H1 (cell line): ENCODE results near the gene PRKAR1B. TPM values are rescaled to one million over a fixed set of nuclear protein-coding genes. Genes with fewer than 3 reads are reported as not detected.

Source experiments
- CTCF ChIA-PET: fragments of 300-600 bp; sonication (Branson Sonifier 250); formaldehyde crosslinking; loops from one replicate; lab custom pipeline; 2021; ENCODE audit not compliant: partially characterized antibody; lab: Charles Lee
- POLR2A ChIA-PET: fragments of 300-600 bp; sonication (Branson Sonifier 250); formaldehyde crosslinking; loops from one replicate; lab custom pipeline; 2021; ENCODE audit warnings: inconsistent platforms; ENCODE audit not compliant: partially characterized antibody; lab: Charles Lee
- DNase-seq, 2 experiments: peaks; one replicate each; pipeline versions ENCODE4 v3.0.0 to v3.0.0-alpha.2; 2010 to 2022; ENCODE audit warnings: low spot score in 2 of 2, low read depth in 1 of 2, mixed read lengths in 1 of 2
- FAIRE-seq: peaks from 2 replicates; lab custom pipeline; 2011; peaks lifted over from hg19 to GRCh38; lab: Jason Lieb, UNC
- H2AFZ ChIP-seq: 2 replicates; pipeline ENCODE4 v1.8.1; 2012; ENCODE audit warnings: low read length, inconsistent platforms
- H2AK5ac ChIP-seq: 2 replicates; pipeline ENCODE4 v1.6.1; 2013; ENCODE audit warnings: low read depth, low read length
- H2BK120ac ChIP-seq: replicated peaks from 2 replicates; pipeline ENCODE3; 2013; ENCODE audit warnings: low read depth, low read length, inconsistent platforms
- H2BK12ac ChIP-seq: 2 replicates; pipeline ENCODE4 v1.6.1; 2013; ENCODE audit warnings: low read depth, low read length
- H2BK15ac ChIP-seq: 2 replicates; pipeline ENCODE4 v1.6.1; 2013; ENCODE audit warnings: low read length
- H2BK20ac ChIP-seq: 2 replicates; pipeline ENCODE4 v1.6.1; 2013; ENCODE audit warnings: low read length
- H2BK5ac ChIP-seq: 2 replicates; pipeline ENCODE4 v1.6.1; 2013; ENCODE audit warnings: low read depth, low read length
- H3K14ac ChIP-seq: 2 replicates; pipeline ENCODE4 v1.6.1; 2013; ENCODE audit warnings: inconsistent platforms; ENCODE audit not compliant: insufficient read length
- H3K18ac ChIP-seq: 2 replicates; pipeline ENCODE4 v1.6.1; 2013; ENCODE audit warnings: low read length; ENCODE audit errors: extremely low read depth
- H3K23ac ChIP-seq: 2 replicates; pipeline ENCODE4 v1.6.1; 2013; ENCODE audit warnings: inconsistent platforms; ENCODE audit not compliant: insufficient read length
- H3K23me2 ChIP-seq: 2 replicates; pipeline ENCODE4 v1.6.1; 2013; ENCODE audit warnings: low read depth, low read length
- H3K27ac ChIP-seq: 2 replicates; pipeline ENCODE4 v1.6.1; 2011; ENCODE audit warnings: low read depth, low read length, inconsistent platforms
- H3K27me3 ChIP-seq, 4 experiments: replicated peaks in 1 of 4; 1 replicate in 1 of 4; 2 replicates in 3 of 4; pipeline versions ENCODE4 v1.6.1 to v1.8.1; 2011 to 2013; ENCODE audit warnings: low read length in 3 of 4, mild to moderate bottlenecking in 3 of 4, inconsistent platforms in 2 of 4, mixed read lengths in 2 of 4, moderate library complexity in 1 of 4; ENCODE audit not compliant: control insufficient read depth in 3 of 4, insufficient read depth in 3 of 4; ENCODE audit errors: extremely low read depth in 1 of 4
- H3K36me3 ChIP-seq, 4 experiments: 2 replicates each; pipeline versions ENCODE4 v1.6.1 to v1.8.1; 2011 to 2013; ENCODE audit warnings: mild to moderate bottlenecking in 4 of 4, low read length in 3 of 4, moderate library complexity in 2 of 4, control low read depth in 1 of 4, inconsistent platforms in 1 of 4; ENCODE audit not compliant: insufficient read depth in 4 of 4, control insufficient read depth in 2 of 4
- H3K4ac ChIP-seq: replicated peaks from 2 replicates; pipeline ENCODE3; 2013; ENCODE audit warnings: low read length, low read depth, mixed read lengths, inconsistent platforms; ENCODE audit not compliant: insufficient read length
- H3K4me1 ChIP-seq, 4 experiments: replicated peaks in 1 of 4; 1 replicate in 1 of 4; 2 replicates in 3 of 4; pipeline versions ENCODE4 v1.6.1 to v1.8.1; 2011 to 2013; ENCODE audit warnings: low read length in 3 of 4, inconsistent platforms in 2 of 4, mixed read lengths in 1 of 4; ENCODE audit not compliant: insufficient read depth in 4 of 4, control insufficient read depth in 3 of 4
- H3K4me2 ChIP-seq, 2 experiments: 2 replicates each; pipeline versions ENCODE4 v1.6.1 to v1.8.1; 2011 to 2013; ENCODE audit warnings: low read depth in 2 of 2, low read length in 2 of 2, control low read depth in 1 of 2, inconsistent platforms in 1 of 2, mild to moderate bottlenecking in 1 of 2; ENCODE audit not compliant: insufficient read depth in 1 of 2
- H3K4me3 ChIP-seq, 4 experiments: fragments of 200-600, 300-600 bp in 1 of 4; sonication (generic), shearing (Covaris generic), sonication (Bioruptor Twin) in 1 of 4; 2 replicates each; pipeline versions ENCODE4 v1.5.1 to v1.8.1; 2011 to 2016; ENCODE audit warnings: low read length in 4 of 4, low read depth in 3 of 4, control low read depth in 2 of 4, inconsistent platforms in 2 of 4, mild to moderate bottlenecking in 2 of 4, mixed read lengths in 1 of 4, moderate library complexity in 1 of 4; ENCODE audit not compliant: insufficient read depth in 2 of 4; ENCODE audit errors: extremely low read depth in 1 of 4
- H3K56ac ChIP-seq: replicated peaks from 2 replicates; pipeline ENCODE3; 2013; ENCODE audit warnings: low read depth, mild to moderate bottlenecking, mixed read lengths, low read length, inconsistent platforms; ENCODE audit not compliant: insufficient read length
- H3K79me1 ChIP-seq: 2 replicates; pipeline ENCODE4 v1.6.1; 2013; ENCODE audit warnings: low read depth, low read length, control low read depth
- H3K79me2 ChIP-seq, 2 experiments: 2 replicates each; pipeline versions ENCODE4 v1.6.1 to v1.8.1; 2012 to 2013; ENCODE audit warnings: low read length in 2 of 2, mild to moderate bottlenecking in 2 of 2, inconsistent platforms in 1 of 2; ENCODE audit not compliant: insufficient read depth in 2 of 2, control insufficient read depth in 1 of 2
- H3K9ac ChIP-seq, 4 experiments: replicated peaks in 1 of 4; 1 replicate in 1 of 4; 2 replicates in 3 of 4; pipeline versions ENCODE4 v1.6.1 to v1.8.1; 2011 to 2013; ENCODE audit warnings: low read depth in 3 of 4, low read length in 3 of 4, control low read depth in 2 of 4, mild to moderate bottlenecking in 2 of 4, moderate library complexity in 2 of 4, inconsistent platforms in 1 of 4; ENCODE audit errors: extremely low read depth in 1 of 4
- H3K9me3 ChIP-seq, 2 experiments: 2 replicates each; pipeline versions ENCODE4 v1.6.1 to v1.8.1; 2012 to 2013; ENCODE audit warnings: mild to moderate bottlenecking in 2 of 2, moderate library complexity in 2 of 2, control low read depth in 1 of 2, inconsistent platforms in 1 of 2, low read depth in 1 of 2, low read length in 1 of 2, mixed read lengths in 1 of 2; ENCODE audit not compliant: insufficient read depth in 2 of 2
- H4K20me1 ChIP-seq, 2 experiments: replicated peaks in 1 of 2; 2 replicates each; pipeline versions ENCODE3 to v1.8.1; 2011 to 2013; ENCODE audit warnings: inconsistent platforms in 2 of 2, low read length in 2 of 2, mild to moderate bottlenecking in 1 of 2; ENCODE audit not compliant: insufficient read depth in 2 of 2, control insufficient read depth in 1 of 2
- H4K5ac ChIP-seq: 2 replicates; pipeline ENCODE4 v1.6.1; 2013; ENCODE audit warnings: low read length, low read depth, mixed read lengths, inconsistent platforms; ENCODE audit not compliant: insufficient read length
- H4K8ac ChIP-seq: 2 replicates; pipeline ENCODE4 v1.8.0; 2013; ENCODE audit warnings: mild to moderate bottlenecking, moderate library complexity, low read length, inconsistent platforms; ENCODE audit not compliant: insufficient read depth; ENCODE audit errors: extremely low read depth
- H4K91ac ChIP-seq: replicated peaks from 2 replicates; pipeline ENCODE3; 2013; ENCODE audit warnings: low read length, mixed read lengths, inconsistent platforms; ENCODE audit not compliant: insufficient read length
- BCL11A ChIP-seq, 2 experiments: IDR thresholded peaks; one replicate each; pipeline ENCODE4 v1.6.1; 2011; ENCODE audit warnings: low read depth in 2 of 2, low read length in 2 of 2, mild to moderate bottlenecking in 2 of 2
- CBX8 ChIP-seq: fragments of 300-800, 300-1000 bp; sonication (generic); IDR thresholded peaks from 2 replicates; pipeline ENCODE4 v1.7.1; 2016; ENCODE audit warnings: low read depth, low read length, borderline replicate concordance
- HDAC2 ChIP-seq, 2 experiments: fragments of 300-600 bp in 1 of 2; sonication (generic) in 1 of 2; IDR thresholded peaks; 2 replicates each; pipeline ENCODE4 v1.6.1; 2011 to 2012; ENCODE audit warnings: low read depth in 2 of 2, low read length in 2 of 2, mild to moderate bottlenecking in 2 of 2, moderate library complexity in 2 of 2, borderline replicate concordance in 1 of 2, inconsistent platforms in 1 of 2
- HDAC6 ChIP-seq: IDR thresholded peaks from one replicate; pipeline ENCODE4 v1.7.1; 2012; ENCODE audit warnings: low read depth, mild to moderate bottlenecking, inconsistent platforms, low read length, moderate library complexity
- JUN ChIP-seq: IDR thresholded peaks from 2 replicates; pipeline ENCODE4 v1.6.1; 2011; ENCODE audit warnings: low read depth, mild to moderate bottlenecking, improper control_type of control experiment, low read length
- NRF1 ChIP-seq: IDR thresholded peaks from 2 replicates; pipeline ENCODE4 v1.6.1; 2011; ENCODE audit warnings: mild to moderate bottlenecking, low read depth, low read length, improper control_type of control experiment
- SIRT6 ChIP-seq: IDR thresholded peaks from one replicate; pipeline ENCODE4 v1.7.1; 2012; ENCODE audit warnings: low read length, inconsistent platforms
- SP2 ChIP-seq: IDR thresholded peaks from 2 replicates; pipeline ENCODE4 v1.6.1; 2012; ENCODE audit warnings: mild to moderate bottlenecking, low read length, inconsistent platforms
- SP4 ChIP-seq: IDR thresholded peaks from 2 replicates; pipeline ENCODE4 v1.6.1; 2012; ENCODE audit warnings: low read length, inconsistent platforms
- SRF ChIP-seq: IDR thresholded peaks from 2 replicates; pipeline ENCODE4 v1.6.1; 2011; ENCODE audit warnings: mild to moderate bottlenecking, low read depth, low read length, moderate library complexity
- TAF1 ChIP-seq: IDR thresholded peaks from 2 replicates; pipeline ENCODE4 v1.6.1; 2011; ENCODE audit warnings: mild to moderate bottlenecking, low read depth, low read length
- TBP ChIP-seq: IDR thresholded peaks from 2 replicates; pipeline ENCODE4 v1.6.1; 2011; ENCODE audit warnings: low read depth, low read length, improper control_type of control experiment
- WGBS, 2 experiments: shearing (Covaris generic) in 1 of 2; methylation state at CpG; one replicate each; pipeline versions ENCODE4 v1.1.6 to v1.1.7; 2013 to 2015; ENCODE audit warnings: low lambda C conversion rate in 2 of 2, mixed read lengths in 2 of 2, inconsistent platforms in 1 of 2, low coverage in 1 of 2, missing lambda C conversion rate in 1 of 2; ENCODE audit not compliant: insufficient replicate concordance in 2 of 2, insufficient coverage in 1 of 2, insufficient read length in 1 of 2; ENCODE audit errors: extremely low coverage in 1 of 2, missing lambda C conversion rate in 1 of 2; 5-methylcytosine and 5-hydroxymethylcytosine counted together
- polyA plus RNA-seq, 7 experiments: library from polyadenylated mRNA; depleted of rRNA in 3 of 7; stranded (reverse) in 5 of 7; unstranded in 2 of 7; fragments of >200 nt in 5 of 7; fragments of 200-250 nt in 2 of 7; gene quantifications; 1 replicate in 5 of 7; 2 replicates in 1 of 7; 4 replicates in 1 of 7; pipeline versions ENCODE4 v1.2.1 to v1.2.3, GENCODE V29; 2011 to 2013; ENCODE audit warnings: missing spikeins in 2 of 7, mixed read lengths in 2 of 7
- total RNA-seq: library from RNA; stranded (reverse); fragmentation: NEBNext Ultra II Directional; extraction: Animal tissue kit (Norgen Biotek cat#: 25700); gene quantifications from 2 replicates; pipeline ENCODE4 v1.2.1, GENCODE V29; 2021

PRKAR1B gene
- total and polyA plus RNA-seq, 2 of the 8 experiments (the other 6 are each of a cell fraction or from before 2014, with no cell fraction given): 12.3 to 55.7 TPM

GRCh38 chr7:666454-667292 is 60.4 kb downstream of the PRKAR1B start:
- ChIA-PET POLR2A (interaction anchor here (1.2 kb wide), 1 partner anchor 11 kb away, joined by 3 read pairs; no protein-coding TSS in a partner anchor), CTCF (interaction anchor here (0.7 to 1.9 kb wide), 25 partner anchors 8 to 348 kb away, joined by 3 to 9 read pairs (median 4); no protein-coding TSS in a partner anchor)
- Histone ChIP-seq H2BK15ac (no peak overlapping the region), H3K9me3 (no peaks in the 10 kb centered on the region), H3K56ac (peak overlapping the region; percentile 97), H3K27me3 (no peaks in the 10 kb centered on the region), H2AK5ac (no peak overlapping the region; the same call in 1 of the 2 replicates), H3K18ac (no peak overlapping the region), H3K79me2 (peaks cover 0 to 4% of the 10 kb centered on the region in 2 experiments; a peak in 1 of 4 replicates), H3K4ac (peak overlapping the region; percentile 8), H3K4me2 (no peak overlapping the region), H4K5ac (peak overlapping the region; percentile 38), H4K8ac (no peak overlapping the region), H3K4me3 (no peak overlapping the region), H3K27ac (no peak overlapping the region), H2AFZ (no peak overlapping the region), H3K23me2 (peaks cover 4% of the 10 kb centered on the region; the same call in 1 of the 2 replicates), H2BK12ac (no peak overlapping the region), H2BK120ac (no peak overlapping the region), H4K91ac (peak overlapping the region; percentile 5), H3K14ac (no peak overlapping the region), H3K79me1 (no peaks in the 10 kb centered on the region; the same call in 1 of the 2 replicates), H2BK5ac (no peak overlapping the region; the same call in 1 of the 2 replicates), H4K20me1 (peaks cover 0 to 4% of the 10 kb centered on the region in 2 experiments), H3K23ac (no peak overlapping the region), H3K36me3 (peaks cover 0 to 5% (median 0%) of the 10 kb centered on the region in 4 experiments; a peak in 2 of 8 replicates), H3K9ac (no peak overlapping the region), H3K4me1 (peaks cover 3 to 28% (median 19%) of the 10 kb centered on the region in 4 experiments), H2BK20ac (no peak overlapping the region)
- WGBS, 2 experiments: 92% methylated on average over 7 of the region's 7 CpGs; no CpG with 5 or more reads in 1 of the 2 experiments
- FAIRE-seq (no peak), DNase-seq (no peak)
- TF ChIP-seq CBX8: no peak
- no peak for TF ChIP-seq HDAC6
- no peak for TF ChIP-seq HDAC2 (IDR thresholded peaks at IDR 0.05; ENCODE audit: borderline replicate concordance in 1 of 2, low read depth in 2 of 2, low read length in 2 of 2)
- TF ChIP-seq BCL11A (IDR thresholded peaks at IDR 0.05; ENCODE audit: low read depth in 2 of 2, low read length in 2 of 2): no peak
- TF ChIP-seq NRF1: no peak
- no peak for TF ChIP-seq SP2
- no peak for TF ChIP-seq TBP
- no peak for TF ChIP-seq JUN
- no peak for TF ChIP-seq SIRT6
- TF ChIP-seq SP4: no peak
- TF ChIP-seq SRF: no peak
- no peak for TF ChIP-seq TAF1
